GM19035 (cell line): Measurements from ENCODE around the gene TMEM39B.
"Not testable (repeated sequence)": the region's sequence is repeated elsewhere in the genome, so short reads cannot be mapped to it uniquely, and the experiment has no call there.

Experiments
- ATAC-seq: cut with Tn5 transposase; IDR thresholded peaks from one replicate; pipeline ENCODE4 v1.9.1; 2021; ENCODE audit not compliant: unreplicated experiment

Gene TMEM39B

DNA sequence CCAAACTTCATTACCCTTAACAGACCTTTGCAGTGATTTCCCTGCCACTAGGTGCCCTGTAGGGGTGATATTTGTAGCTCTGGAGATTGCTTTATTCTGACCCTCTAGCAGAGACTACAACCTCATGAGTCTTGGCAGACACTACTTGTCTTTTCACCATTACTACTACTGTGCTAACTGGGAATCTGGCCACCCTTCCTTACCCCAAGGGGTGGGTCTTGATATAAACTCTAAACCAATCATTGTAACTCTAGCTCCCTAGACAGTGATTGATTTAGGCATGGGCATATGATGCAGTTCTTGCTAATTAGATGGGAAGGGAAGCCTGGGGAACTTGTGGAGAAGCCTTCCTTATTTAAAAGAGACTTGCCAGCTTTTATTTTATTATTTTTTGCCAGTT lies 39.0 kb downstream of the TMEM39B start:
- ATAC-seq = no peak

GRCh38 chr1:32112806-32113375 lies 40.2 kb downstream of the TMEM39B start:
- no peak for ATAC-seq

GRCh38 chr1:32113436-32113835 lies 40.7 kb downstream of the TMEM39B start:
- not testable (repeated sequence) for ATAC-seq

GRCh38 chr1:32114420-32114819 lies 41.7 kb downstream of the TMEM39B start:
- no peak for ATAC-seq

- no peak for ATAC-seq
Observed at GRCh38 chr1:32115496-32115895, 42.8 kb downstream of the TMEM39B start.

DNA sequence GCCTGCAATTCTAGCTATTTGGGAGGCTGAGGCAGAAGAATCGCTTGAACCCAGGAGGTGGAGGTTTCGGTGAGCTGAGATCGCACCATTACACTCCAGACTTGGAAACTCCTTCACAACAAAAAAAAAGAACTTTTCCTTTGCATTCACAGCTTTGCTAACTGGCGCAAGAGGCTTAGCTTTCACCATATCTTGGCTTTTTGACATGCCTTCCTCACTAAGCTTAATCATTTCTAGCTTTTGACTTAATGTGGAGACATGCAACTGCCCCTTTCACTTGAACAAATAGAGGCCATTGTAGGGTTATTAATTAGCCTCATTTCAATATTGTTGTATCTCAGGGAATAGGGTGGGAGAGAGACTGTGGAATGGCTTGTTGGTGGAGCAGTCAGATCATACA lies 43.8 kb downstream of the TMEM39B start:
- ATAC-seq = no peak

- ATAC-seq = no peak
Observed at GRCh38 chr1:32122151-32122550, 49.4 kb downstream of the TMEM39B start.

DNA sequence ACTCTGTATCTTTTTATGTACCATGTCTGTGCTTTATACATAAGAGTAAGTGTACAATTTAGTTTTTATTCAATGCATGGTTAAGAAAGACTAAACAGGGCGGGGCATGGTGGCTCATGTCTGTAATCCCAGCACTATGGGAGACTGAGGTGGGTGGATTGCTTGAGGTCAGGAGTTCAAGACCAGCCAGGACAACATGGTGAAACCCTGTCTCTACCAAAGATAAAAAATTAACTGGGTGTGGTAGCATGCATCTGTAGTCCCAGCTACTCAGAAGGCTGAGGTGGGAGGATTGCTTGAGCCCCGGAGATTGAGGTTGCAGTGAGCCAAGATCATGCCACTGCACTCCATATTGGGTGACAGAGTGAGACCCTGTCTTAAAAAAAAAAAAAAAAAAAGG lies 50.6 kb downstream of the TMEM39B start:
- not testable (repeated sequence) for ATAC-seq

DNA sequence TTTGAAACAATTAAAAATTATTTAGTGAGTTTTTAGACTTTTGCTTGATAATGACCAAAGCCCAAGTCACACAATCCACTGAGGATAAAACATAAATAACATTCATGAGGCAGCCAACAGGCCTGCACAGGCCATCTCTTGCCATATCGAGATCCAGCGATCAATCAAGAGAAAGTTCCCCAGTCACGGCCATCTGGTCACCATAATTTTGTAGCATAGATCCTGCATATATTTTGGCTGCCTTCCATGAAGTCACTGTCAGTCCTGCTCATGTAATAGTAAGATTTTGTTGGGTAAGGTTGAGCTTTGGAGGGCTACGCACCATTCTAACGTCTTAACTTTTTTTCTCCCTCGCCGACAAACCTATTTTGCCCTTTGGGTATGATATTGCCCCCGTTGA lies 52.6 kb downstream of the TMEM39B start:
- ATAC-seq = no peak

- ATAC-seq = no peak
Observed at GRCh38 chr1:32126770-32127169, 54.0 kb downstream of the TMEM39B start.

DNA sequence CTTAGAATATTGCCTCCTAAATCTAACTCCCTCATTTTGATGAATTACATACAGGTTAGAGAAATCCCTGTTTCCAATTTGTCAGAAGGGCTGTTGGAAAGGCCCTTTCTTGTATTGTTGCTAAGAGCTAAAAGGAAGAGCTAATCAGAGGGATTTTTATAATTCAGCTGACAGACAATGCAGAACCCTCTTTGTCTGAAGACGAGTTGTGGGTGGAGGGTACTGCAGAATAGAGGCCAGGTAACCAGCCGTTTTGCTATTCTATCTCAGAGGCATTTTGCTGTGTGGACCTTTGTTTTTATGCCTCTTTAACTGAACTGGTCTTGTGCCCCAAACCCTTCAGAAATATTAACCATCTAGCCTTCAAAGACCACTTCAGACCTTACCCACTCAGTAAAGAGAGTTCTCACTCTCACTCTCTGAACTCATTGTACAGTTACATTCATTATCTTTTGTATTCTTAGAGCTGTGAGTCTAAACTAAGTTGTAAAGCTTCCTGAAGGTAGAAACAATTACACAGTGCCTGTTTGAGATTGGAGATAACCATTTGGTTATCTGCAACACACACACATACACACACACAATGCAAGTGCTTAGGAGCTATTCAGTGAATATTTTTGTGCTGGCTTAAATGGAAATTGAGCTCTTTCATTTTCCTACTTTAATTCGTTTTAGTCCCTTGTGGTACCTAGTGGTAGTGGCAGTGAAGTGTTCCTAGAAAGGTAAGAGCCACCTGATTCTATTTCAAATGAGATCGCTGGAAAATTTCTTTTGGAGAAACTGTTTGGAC lies 54.9 kb downstream of the TMEM39B start:
- ATAC-seq = no peak

DNA sequence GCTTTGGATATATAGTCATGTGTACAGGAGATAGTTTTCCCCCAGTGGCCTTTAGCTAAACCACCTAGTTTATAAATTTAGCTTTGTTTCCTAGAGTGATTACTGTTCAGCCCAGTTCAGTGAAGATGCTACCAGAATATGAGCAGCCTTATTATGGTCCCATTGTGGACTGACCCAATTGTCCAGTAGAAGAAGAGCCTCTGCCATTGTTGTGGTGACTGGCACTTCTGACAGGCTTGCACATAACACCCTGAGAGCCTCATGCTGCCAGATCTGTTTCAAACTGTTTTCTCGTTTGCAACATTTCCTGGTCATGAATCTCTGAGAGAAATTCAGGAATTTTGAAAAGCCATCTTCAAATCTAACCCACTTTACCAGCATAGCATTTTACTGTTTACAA lies 55.7 kb downstream of the TMEM39B start:
- no peak for ATAC-seq

DNA sequence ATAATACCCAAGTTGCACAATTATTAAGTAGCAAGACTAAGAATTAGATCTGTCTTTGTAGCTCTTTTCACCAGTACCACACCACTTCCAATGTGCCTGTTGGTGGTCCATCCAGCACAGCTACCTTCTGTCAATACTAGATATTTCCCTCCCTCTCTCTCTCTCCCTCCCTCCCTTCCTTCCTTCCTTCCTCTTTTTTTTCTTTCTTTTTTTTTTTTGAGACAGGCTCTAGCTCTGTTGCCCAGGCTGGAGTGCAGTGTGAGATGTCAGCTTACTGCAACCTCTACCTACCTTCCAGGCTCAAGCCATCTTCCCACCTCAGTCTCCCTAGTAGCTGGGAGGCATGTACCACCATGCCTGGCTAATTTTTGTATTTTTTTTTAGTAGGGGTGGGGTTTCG lies 56.2 kb downstream of the TMEM39B start:
- no peak for ATAC-seq

DNA sequence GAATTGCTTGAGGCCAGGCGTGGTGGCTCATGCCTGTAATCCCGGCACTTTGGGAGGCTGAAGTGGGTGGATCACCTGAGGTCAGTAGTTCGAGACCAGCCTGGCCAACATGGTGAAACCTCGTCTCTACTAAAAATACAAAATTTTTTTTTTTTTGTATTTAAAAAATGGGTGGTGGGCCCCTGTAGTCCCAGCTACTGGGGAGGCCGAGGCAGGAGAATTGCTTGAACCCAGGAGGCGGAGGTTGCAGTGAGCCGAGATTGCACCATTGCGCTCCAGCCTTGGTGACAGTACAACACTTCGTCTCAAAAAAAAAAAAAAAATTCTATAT lies 61.2 kb downstream of the TMEM39B start:
- ATAC-seq = not testable (repeated sequence)

GRCh38 chr1:32137111-32137510 lies 64.4 kb downstream of the TMEM39B start:
- ATAC-seq = no peak

GRCh38 chr1:32138965-32139364 lies 66.2 kb downstream of the TMEM39B start:
- no peak for ATAC-seq

DNA sequence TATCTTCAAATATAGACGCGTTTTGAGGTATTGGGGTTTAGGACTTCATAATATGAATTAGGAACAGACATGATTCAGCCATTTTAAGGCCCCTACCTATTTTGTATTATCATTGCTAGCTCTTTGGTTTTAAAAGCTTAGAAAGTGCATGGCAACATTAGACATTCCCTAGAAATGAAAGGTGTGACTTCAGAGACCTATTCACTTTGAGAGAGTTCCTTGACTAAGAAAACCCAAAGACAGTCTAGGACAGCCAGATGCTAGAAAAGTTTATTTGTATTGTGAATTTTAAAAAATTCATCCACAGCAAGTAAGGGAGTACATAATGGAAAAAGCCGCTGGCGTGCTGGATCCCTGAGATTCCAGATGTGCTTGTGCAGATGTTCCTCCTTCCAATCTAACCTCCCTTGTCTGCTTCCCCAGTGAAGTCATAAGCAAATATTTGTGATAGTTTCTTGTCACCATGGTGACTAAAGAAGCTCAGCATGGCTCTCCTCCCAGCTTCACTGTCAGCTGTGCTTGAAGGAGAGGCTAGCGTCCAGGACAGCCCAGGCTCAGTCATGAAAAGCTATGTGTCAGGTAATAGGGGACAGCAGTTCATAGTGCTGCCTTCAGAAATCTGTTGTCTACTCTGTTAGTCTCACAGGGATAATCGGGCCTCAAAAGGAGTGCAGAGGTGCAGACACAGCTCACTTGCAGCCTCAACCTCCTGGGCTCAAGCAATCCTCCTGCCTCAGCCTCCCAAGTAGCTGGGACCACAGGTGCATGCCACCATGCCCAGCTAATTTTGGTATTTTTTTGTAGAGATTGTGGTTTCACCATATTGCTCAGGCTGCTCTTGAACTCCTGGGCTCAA lies 69.9 kb downstream of the TMEM39B start:
- no peak for ATAC-seq

- not testable (repeated sequence) for ATAC-seq
Observed at GRCh38 chr1:32143302-32143695, 70.6 kb downstream of the TMEM39B start.

DNA sequence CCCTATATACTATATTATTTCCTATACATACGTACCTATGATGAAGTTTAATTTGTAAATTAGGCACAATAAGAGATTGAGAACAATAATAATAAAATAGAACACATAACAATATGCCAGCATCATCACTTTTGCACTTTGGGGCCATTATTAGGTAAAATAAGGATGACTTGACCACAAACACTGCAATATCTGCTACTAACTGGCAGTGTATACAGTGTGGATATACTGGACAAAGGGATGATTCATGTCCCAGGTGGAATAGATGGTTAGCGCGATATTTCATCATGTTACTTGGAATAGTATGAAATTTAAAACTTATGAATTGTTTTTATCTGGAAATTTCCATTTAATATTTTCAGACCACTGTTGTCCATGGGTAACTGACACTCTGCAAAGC lies 71.3 kb downstream of the TMEM39B start:
- ATAC-seq = no peak

DNA sequence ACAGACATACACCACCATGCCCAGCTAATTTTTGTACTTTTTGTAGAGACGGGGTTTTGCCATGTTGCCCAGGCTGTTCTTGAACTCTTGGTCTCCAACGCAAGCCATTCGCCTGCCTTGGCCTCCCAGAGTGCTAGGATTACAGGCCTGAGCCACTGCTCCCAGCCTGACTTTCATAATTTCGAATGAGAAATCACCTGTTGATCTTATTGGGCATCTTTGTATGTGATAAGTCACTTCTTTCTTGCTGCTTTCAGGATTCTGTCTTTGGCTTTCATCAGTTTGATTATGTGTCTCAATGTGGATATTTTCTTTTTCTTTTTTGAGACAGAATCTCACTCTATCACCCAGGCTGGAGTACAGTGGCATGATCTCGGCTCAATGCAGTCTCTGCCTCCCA lies 75.1 kb downstream of the TMEM39B start:
- not testable (repeated sequence) for ATAC-seq

DNA sequence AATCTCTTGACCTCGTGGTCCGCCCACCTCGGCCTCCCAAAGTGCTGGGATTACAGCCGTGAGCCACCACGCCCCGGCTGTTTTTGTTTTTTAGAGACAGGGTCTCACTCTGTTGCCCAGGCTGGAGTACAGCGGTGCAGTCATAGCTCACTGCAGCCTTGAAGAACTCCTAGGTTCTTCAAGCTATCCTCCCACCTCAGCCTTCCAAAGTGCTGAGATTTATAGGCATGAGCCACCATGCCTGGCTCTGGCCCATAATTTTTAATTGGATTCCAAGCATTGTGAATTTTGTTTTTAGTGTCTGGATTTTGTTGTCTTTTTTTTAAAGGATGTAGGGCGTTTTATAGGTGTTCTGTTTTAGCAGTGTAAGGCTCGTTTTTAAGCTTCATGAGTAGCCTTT lies 78.1 kb downstream of the TMEM39B start:
- no peak for ATAC-seq

DNA sequence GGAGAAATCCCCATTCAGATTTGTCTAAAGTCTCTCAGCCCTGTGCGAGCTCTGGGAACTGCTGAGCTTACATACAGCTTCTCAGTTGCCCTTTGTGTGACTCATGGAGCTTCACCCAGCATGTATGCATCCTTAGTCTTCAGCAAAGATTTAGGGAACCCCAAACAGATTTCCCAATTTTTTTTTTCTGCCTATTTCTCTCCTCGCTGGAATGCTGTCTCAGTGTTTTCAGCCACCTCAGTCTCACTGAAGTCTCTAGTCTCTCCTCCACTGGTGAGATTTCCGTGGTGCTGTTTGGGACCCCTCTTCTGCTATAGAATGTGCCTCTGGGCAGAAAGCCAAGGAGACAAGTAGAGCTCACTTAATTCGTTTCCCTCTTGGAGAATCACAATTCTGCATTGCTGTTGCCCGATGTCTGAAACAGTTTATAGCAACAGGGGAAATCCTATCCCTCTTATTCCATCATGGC lies 78.6 kb downstream of the TMEM39B start:
- ATAC-seq = no peak
